ENCODE results near the gene R3HCC1L.
A peak's percentile ranks its signal among the peaks of the same experiment; 100 is the strongest.
"Not testable (repeated sequence)": the region's sequence is repeated elsewhere in the genome, so short reads cannot be mapped to it uniquely, and the experiment has no call there.

R3HCC1L gene

GRCh38 chr10:98133075-98133752 lies 1.2 kb upstream of the R3HCC1L start:
- DNase-seq = not testable (repeated sequence)

GRCh38 chr10:98134117-98134430 lies 383 bp upstream of the R3HCC1L start:
- no peak for DNase-seq

GRCh38 chr10:98135222-98135899 lies 904 bp downstream of the R3HCC1L start:
- DNase-seq = no peak

DNA sequence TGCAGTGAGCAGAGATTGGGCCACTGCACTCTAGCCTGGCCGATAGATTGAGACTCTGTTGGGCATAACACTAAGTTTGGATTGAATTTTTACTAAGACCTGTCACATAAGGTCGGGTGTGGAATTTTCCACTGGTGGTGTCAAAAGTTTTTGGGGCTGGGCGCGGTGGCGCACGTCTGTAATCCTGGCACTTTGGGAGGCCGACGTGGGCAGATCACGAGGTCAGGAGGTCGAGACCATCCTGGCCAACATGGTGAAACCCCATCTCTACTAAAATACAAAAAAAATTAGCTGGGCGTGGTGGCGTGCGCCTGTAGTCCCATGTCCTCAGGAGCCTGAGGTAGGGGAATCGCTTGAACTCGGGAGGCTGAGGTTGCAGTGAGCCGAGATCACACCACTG lies 2.3 kb downstream of the R3HCC1L start:
- not testable (repeated sequence) for DNase-seq

- DNase-seq = no peak
Measured at GRCh38 chr10:98138031-98138430, 3.6 kb downstream of the R3HCC1L start.

GRCh38 chr10:98139431-98139830 lies 5.0 kb downstream of the R3HCC1L start:
- no peak for DNase-seq

DNA sequence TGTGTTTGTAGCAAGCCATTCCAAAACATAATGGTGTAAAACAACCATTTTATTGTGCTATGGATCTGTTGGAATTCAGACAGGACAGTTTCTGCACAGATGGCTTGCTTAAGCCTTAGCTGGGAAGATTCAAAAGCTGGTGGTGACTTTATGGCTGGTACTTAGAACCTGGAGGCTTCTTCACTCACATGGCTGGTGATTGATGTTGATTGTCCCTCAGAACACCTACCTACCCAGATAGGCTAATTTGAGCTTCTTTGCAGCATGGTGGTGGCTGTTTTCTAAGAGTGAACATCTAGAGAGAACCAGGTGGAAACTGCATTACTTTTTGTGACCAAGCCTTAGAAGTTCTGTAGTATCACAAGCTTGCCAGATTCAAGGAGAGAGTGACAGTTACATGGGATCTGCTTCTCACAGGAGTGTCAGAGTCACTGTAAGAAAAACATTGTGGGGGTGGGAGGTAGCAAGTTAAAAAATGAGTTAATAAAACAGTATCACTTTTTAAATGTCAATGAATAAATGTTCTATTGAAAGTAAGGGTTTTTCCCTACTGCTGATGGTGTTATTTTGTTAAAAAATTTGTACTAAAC lies 7.1 kb downstream of the R3HCC1L start:
- no peak for DNase-seq

DNA sequence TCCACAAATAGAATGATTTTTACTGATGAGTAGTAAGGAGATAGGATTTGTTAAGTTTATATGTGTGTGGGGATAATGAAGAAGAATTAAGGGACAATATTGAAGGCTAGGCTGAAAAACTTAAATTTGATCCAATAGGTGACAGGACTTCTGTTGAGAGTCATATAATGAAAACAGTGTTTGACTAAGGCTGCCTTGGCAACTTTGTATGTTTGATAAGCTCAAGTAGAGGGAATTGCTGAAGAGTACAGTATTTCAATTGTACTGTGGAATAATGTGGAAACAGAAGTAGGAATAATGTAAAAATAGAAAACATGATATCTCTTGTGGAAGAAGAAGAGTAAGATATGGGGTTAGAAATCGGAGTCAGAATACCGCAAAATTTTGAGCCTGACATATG lies 10.5 kb downstream of the R3HCC1L start:
- no peak for DNase-seq

DNA sequence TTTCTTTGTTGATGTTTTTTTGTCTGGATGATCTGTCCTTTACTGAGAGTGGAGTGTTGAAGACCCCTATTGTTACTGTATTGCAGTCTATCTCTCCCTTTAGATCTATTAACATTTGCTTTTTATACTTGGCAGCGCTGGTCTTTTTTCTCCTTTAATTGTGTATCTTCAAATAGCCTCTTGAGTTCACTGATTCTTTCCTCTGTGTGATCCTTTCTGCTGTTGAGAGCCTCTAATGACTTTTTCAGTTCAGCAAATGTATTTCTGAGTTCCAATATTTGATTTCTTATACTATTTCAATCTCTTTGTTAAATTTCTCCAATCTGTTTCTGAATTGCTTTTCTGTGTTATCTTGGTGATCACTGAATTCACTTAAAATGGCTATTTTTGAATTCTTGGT lies 15.4 kb downstream of the R3HCC1L start:
- no peak for DNase-seq

DNA sequence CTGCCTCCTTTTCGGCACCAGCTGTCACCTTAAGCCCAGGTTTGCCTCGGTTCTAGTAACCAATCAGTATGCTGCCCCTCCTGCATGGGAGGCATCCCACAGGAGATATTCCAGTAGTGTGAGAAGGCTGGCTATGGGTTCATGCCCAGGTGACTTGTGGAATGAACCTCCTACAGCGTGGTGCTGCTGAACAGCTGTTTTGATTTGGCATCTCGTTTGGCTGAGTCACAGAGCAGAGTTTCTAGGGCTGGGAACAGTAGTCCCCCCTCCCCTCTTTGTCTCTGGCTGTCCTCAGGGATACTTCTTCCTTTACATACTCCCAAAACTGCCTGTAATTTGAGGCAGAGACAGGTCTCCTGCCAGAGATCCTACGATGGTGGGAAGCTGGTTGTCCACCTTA lies 16.1 kb downstream of the R3HCC1L start:
- DNase-seq = no peak

DNA sequence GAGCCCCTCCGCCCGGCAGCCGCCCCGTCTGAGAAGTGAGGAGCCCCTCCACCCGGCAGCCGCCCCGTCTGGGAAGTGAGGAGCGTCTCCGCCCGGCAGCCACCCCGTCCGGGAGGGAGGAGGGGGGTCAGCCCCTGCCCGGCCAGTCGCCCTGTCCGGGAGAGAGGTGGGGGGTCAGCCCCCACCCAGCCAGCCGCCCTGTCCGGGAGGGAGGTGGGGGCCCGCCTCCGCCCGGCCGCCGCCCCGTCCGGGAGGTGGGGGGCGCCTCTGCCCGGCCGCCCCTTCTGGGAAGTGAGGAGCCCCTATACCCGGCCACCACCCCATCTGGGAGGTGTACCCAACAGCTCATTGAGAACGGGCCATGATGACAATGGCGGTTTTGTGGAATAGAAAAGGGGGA lies 18.3 kb downstream of the R3HCC1L start:
- not testable (repeated sequence) for DNase-seq

GRCh38 chr10:98153213-98153958 lies 18.9 kb downstream of the R3HCC1L start:
- not testable (repeated sequence) for DNase-seq

- no peak for DNase-seq
Measured at GRCh38 chr10:98154076-98154475, 19.6 kb downstream of the R3HCC1L start.

- no peak for DNase-seq
Measured at GRCh38 chr10:98158576-98158975, 24.1 kb downstream of the R3HCC1L start.

DNA sequence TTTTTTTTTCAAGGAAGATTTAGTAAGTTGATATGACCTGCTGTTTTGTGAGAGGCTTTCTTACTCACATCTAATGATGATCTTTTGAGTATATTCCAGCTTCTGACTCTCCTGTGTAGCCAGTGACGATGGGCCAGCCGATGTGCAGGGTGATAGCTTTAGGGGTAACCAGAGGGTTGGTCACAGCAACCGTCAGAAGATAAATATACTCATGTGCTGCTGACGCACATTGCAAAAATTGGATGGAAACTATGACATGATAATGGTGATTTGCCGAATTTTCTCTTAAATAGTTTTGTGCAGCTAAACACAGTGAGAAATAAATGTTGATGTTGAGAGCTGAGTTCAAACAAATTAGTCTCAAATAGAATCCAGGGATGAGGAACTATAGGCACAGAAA lies 29.5 kb downstream of the R3HCC1L start:
- no peak for DNase-seq

- no peak for DNase-seq
Measured at GRCh38 chr10:98167191-98167590, 32.7 kb downstream of the R3HCC1L start.

DNA sequence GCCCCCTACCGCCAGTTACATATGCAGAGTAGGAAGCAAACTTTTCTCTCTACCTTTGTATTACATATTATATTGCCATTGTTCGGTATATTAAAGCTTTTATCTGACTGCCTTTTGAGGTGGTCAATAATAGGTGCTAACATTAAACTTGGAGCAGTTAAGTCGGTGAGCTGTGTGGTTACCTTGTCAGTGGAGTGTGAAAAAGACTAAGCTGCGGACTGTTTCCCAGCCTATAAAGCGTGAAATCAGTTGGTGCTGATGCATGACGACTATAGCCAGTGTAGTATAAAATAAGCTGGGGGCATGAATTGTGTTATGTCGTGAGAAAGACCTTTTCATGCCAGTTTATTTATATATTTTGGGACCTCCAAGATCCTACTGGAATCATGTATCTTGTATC lies 33.7 kb downstream of the R3HCC1L start:
- no peak for DNase-seq

DNA sequence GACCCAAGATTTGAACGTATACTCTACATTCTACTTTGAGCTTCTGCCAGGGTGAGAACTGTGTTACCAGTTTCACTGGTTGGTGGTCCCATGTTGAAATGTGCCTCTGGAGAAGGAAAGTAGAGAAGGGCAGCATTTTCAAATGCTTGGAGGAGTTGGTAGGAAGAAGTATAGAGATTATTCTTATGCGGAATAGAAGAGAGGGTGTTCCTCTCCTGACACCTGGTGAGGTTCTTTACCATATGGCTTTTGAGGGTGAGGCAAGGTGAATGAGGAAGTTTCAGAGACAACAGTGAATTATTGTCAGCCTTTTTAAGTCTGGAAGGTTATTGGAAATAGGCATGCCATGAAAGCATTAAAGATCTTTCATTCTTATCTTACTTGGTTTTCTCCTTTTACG lies 34.3 kb downstream of the R3HCC1L start:
- DNase-seq = no peak

DNA sequence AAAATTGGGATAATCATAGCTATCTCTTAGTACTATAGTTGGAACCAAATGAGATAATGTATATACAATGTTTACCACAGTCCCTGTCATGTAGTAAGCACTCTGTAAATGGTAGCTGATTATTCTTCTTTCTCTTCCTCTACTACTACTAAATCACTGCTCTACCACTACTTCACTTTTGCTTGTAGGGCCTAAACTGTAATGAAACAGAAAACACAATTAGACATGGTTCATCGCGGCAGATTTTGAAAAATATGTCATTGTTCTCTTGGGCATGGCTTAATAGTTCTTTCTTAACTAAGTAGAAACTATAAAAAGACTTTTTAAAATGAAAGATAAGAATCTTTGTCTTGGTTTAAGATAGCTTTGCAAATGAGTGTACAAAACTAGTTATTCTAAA lies 34.9 kb downstream of the R3HCC1L start:
- DNase-seq = no peak

DNA sequence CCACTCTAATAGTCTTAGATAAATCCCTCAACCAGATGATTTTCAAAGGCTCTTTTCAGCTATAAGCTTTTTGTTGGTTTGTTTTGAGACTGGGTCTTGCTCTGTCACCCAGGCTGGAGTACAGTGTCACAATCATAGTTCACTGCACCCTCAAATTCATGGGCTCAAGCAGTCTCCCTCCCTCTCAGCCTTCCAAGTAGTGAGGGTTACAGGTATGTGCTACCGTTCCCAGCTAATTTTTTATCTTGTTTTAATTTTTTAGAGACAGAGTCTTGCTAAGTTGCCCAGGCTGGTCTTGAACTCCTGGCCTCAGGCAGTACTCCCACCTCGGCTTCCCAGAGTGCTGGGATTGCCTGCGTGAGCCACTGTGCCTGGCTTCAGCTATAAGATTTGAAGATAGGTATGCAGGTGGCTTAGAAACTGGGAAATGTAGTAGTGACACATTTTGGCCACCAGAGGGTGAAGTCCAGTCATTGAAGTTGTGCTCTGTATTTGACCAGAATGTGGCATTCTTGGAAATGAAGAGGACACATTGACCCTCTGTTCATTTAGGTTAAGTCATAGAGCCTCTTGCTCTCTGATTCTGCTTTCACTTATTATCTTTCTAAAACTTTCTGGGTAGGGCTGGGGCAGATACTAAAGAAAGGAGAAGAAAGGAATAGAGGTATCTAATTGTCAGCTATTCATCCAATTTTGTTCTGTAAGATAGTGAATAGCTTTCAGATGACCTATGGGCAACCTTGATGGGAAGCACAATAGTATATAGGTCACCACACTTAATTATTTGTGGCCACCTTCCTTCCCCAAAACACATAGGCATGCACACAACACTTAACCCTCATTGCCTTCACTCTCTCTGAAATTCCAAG lies 36.0 kb downstream of the R3HCC1L start:
- DNase-seq = peak; percentile 46

- DNase-seq = no peak
Measured at GRCh38 chr10:98172073-98172472, 37.6 kb downstream of the R3HCC1L start.

GRCh38 chr10:98172495-98172894 lies 38.0 kb downstream of the R3HCC1L start:
- DNase-seq = no peak

DNA sequence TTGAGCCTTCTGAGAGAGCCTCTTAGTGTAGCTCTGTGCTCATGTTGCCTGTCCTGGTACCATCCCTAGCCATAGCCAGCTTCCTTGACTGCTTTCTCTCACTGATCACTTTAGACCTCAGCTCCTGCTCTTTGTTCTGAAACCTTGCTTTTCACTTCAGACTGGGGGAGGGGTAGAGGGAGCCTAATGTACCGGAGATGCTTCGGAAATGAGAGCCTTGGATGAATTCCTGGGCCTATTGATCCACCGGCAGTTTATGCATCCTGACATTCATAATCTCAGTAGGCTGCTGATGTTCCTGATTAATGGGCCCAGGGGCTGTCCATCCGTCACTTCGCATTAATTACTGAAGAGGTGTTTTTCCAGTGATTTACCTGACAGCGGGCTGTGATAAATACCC lies 38.8 kb downstream of the R3HCC1L start:
- no peak for DNase-seq

Measured in SHP77 treated with DMSO at 0.1 percent for 48 hours (cell line).